NB4 (cell line): ENCODE results near the gene ZZZ3.

Experiments used
- DNase-seq: peaks from one replicate; pipeline ENCODE4 v3.0.0; 2010; ENCODE audit warnings: low read depth
- H3K4me3 ChIP-seq: one replicate; pipeline ENCODE4 v1.5.1; 2011; ENCODE audit warnings: mild to moderate bottlenecking, low read depth, low read length, moderate library complexity
- MYC ChIP-seq: IDR thresholded peaks from 2 replicates; pipeline ENCODE4 v1.6.1; 2011; ENCODE audit warnings: low read depth, low read length
- POLR2A ChIP-seq: IDR thresholded peaks from 2 replicates; pipeline ENCODE4 v1.6.1; 2011; ENCODE audit warnings: mild to moderate bottlenecking; ENCODE audit not compliant: insufficient read length; ENCODE audit errors: extremely low read depth
- TF ChIP-seq, protein P1 (sequence below): IDR thresholded peaks from one replicate; pipeline ENCODE4 v1.5.1; 2012; ENCODE audit warnings: low read depth, low read length
- TF ChIP-seq, protein P2 (sequence below): IDR thresholded peaks from 2 replicates; pipeline ENCODE4 v1.6.1; 2011; ENCODE audit warnings: low read depth, low read length

Gene ZZZ3

DNA sequence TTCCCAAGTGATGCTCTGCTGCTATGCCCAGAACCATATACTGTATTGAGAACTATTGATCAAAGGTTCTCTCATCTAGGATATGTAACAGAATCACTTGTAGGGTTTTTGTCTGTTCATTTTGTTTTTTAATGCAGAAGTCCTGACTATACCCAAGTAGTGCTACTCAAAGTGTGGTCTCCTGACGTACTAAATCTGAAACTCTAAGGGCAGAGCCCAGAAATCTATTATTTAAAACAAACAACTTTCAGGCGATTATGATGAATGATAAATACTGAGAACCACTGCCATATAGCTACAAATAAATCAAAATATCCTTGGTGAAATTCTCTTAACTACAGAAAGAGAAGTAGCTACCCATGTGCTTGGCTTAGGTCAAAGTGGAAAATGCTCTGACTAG is 10.1 kb downstream of the ZZZ3 start:
- H3K4me3 ChIP-seq, result no peak overlapping the region
- no peak for DNase-seq
- TF ChIP-seq, protein P1, sequence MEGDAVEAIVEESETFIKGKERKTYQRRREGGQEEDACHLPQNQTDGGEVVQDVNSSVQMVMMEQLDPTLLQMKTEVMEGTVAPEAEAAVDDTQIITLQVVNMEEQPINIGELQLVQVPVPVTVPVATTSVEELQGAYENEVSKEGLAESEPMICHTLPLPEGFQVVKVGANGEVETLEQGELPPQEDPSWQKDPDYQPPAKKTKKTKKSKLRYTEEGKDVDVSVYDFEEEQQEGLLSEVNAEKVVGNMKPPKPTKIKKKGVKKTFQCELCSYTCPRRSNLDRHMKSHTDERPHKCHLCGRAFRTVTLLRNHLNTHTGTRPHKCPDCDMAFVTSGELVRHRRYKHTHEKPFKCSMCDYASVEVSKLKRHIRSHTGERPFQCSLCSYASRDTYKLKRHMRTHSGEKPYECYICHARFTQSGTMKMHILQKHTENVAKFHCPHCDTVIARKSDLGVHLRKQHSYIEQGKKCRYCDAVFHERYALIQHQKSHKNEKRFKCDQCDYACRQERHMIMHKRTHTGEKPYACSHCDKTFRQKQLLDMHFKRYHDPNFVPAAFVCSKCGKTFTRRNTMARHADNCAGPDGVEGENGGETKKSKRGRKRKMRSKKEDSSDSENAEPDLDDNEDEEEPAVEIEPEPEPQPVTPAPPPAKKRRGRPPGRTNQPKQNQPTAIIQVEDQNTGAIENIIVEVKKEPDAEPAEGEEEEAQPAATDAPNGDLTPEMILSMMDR, result no peak
- TF ChIP-seq MYC (no peak), POLR2A (no peak)
- TF ChIP-seq, protein P2, sequence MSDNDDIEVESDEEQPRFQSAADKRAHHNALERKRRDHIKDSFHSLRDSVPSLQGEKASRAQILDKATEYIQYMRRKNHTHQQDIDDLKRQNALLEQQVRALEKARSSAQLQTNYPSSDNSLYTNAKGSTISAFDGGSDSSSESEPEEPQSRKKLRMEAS, result no peak

GRCh38 chr1:77671836-77672235 is 10.6 kb downstream of the ZZZ3 start:
- H3K4me3 ChIP-seq, result no peak overlapping the region
- DNase-seq, result no peak
- TF ChIP-seq MYC (no peak), POLR2A (no peak)
- TF ChIP-seq, protein P2, result no peak
- TF ChIP-seq, protein P1, result no peak

DNA sequence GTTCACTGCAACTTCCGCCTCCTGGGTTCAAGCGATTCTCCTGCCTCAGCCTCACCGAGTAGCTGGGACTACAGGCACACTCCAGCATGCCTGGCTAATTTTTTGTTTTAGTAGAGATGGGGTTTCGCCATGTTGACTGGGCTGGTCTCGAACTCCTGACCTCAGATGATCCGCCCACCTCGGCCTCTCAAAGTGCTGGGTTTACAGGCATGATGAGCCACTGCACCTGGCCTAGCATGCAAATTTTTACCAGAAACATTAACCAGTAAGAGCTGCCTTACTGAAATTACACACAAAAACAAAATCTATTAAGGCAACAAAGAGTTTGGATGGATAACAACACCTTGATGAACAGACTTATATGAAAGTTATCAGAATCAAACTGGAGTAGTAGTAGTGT is 12.1 kb downstream of the ZZZ3 start:
- DNase-seq, result no peak
- H3K4me3 ChIP-seq, result no peak overlapping the region

DNA sequence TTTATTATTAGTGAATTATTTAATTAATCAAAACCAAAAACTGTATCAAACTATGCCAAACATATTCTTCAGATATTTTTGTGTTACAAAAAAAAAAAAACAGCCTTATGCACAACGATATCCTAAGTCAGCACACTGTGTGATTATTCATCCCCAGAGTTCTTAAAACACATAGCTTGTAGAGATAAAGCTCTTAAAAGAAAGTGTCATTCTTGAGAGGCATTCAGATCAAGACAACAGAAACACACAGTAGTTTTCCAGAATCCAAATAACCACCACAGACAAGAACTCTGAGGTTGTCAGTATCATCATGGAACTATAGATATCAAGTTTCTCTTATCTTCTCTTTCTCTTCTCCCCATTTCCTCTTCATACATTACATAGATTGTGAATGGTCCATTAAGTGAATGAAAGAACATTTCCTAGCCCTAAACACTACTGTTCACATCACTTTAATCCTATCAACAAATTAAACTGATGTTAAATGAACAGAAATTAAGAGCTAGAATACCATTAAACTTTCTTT is 13.5 kb downstream of the ZZZ3 start:
- no peak for TF ChIP-seq POLR2A
- TF ChIP-seq, protein P1, result no peak
- no peak for TF ChIP-seq MYC
- TF ChIP-seq, protein P2, result no peak
- H3K4me3 ChIP-seq, result no peak overlapping the region
- DNase-seq, result no peak

More for the DNA sequence above, 12.1 kb downstream of the ZZZ3 start:
- TF ChIP-seq, protein P1, result no peak
- no peak for TF ChIP-seq MYC
- no peak for TF ChIP-seq POLR2A
- TF ChIP-seq, protein P2, result no peak

DNA sequence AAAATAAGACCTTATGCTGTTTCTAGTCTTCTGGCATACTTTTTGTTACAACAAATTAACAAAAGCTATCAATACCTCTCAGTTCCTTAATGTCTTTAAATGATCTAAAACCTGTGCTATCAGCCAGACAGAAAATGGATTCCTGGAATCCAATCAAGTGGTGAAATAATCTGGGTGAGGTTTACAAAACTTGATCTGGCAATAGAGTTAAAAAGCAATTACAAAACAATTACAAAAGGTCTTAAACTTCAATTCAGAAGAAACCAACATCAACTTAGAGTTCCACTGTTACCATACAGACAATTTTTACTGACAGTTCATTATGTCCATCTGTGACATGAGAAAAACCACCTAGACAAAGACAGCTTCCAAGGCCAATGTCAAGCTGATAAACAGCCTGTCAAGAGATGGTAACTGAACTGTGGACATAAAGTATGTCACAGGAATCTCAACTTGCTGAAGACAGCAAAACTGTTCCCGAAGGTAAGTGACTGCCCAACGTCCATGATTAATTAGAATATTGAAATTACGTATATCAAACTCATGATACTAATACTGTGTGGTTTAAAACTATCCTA is 17.4 kb downstream of the ZZZ3 start:
- no peak for DNase-seq
- TF ChIP-seq, protein P2, result no peak
- no peak overlapping the region for H3K4me3 ChIP-seq

DNA sequence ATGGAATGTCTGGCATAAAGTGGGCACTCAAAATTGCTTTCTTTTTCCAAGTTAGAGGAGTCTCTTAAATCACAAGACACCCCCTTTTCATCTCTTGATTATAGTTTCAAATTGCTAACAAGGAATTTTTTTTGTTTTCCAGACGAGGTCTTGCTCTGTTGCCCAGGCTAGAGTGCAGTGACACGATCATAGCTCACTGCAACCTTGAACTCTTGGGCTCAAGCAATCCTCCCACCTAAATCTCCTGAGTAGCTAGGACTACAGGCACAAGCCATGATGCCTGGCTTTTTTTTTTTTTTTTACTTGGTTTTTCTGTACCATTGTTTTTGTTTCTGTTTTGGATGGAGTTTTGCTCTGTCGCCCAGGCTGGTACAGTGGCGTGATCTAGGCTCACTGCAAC is 20.8 kb downstream of the ZZZ3 start:
- H3K4me3 ChIP-seq, result no peak overlapping the region
- DNase-seq, result no peak
- TF ChIP-seq, protein P2, result no peak
- TF ChIP-seq MYC (no peak), POLR2A (no peak)
- TF ChIP-seq, protein P1, result no peak
